Activated T-helper 1 cell treated with Interleukin-2 at 50 U/mL for 16 hours (primary cell): ENCODE measurements around the gene FBLL1.
"Not testable (repeated sequence)": the region's sequence is repeated elsewhere in the genome, so short reads cannot be mapped to it uniquely, and the experiment has no call there.

ENCODE experiments used
- DNase-seq: peaks from one replicate; pipeline ENCODE4 v3.0.0-alpha.2; 2020; ENCODE audit warnings: low read depth

The FBLL1 gene

DNA sequence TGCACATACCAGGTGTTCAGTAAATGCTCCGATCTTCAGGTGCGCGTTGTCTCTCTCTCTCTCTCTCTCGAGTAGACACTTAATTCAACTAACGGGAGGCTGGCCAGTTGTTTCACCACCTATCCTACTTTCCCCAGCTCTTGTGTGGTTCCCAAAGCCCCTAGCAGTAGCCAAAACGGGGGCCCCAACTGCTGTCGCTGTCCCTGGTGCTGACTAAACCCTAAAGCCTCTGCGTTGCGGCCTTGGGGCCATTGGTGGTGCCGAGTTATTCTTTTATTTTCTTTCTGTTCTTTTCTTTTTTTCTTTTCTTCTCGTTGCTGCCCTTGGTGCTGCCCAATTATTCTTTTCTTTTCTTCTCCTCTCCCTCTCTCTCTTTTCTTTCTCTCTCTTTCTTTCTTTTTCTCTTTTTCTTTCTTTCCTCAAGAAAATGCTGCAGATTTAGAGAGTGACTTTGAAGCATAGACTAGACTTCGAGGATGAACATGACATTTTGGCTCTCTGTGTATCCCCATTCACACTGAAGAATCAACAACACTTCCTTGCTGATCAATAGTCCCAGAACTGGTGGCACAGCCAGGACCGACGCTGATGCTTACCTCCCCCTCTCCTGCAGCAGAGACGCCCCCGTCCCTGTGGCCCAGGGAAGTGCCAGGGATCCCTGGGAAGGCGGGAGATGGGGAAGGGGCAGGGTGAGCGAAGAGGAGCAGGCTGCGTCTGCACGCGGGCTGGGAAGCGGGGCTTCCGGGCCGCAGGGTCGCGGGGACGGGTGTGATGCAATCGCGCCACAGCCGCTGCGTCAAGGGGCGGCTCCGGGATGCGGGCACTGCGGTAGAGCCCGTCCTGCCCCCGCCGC lies at the start of gene FBLL1:
Gene FBLL1, plus strand, starts transcription at position 785 of the 853 bp plus-strand sequence. CDS start 200 bp downstream, outside the sequence.
- no peak for DNase-seq

DNA sequence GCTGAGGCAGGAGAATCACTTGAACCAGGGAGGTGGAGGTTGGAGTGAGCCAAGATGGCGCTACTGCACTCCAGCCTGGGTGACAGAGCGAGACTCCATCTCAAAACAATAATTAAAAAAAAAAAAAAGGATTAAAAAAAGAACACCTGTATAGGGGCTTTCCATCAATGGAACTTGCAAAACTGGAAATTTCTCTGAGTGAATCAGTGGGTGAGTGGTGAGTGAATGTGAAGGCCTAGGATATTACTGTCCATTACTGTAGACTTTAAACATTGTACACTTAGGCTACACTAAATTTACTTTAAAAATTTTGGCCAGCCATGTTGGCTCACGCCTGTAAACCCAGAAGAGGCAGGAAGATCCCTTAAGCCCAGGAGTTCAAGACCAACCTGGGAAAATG lies 48.5 kb upstream of the FBLL1 start:
- no peak for DNase-seq

DNA sequence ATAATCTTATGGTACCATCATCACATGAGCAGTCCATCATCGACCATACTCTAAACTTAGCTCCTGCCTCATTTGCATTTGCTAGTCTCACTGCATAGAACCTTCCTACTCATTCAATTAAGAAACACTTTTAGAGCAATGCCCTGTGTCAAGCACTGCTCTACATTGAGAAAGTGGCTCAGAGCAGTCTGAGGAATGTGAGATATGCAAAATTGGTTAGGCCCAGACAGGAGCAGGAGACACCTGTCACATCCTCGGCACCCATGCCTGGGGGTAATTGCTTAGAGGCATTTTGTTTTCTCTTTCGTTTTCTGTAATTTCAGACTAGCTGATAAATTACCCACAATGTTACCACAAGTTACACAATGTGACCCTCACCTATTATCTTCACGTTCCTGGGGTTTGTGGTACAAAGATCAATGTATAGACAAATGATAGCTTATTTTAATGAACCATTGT lies 47.7 kb upstream of the FBLL1 start:
- DNase-seq = no peak

DNA sequence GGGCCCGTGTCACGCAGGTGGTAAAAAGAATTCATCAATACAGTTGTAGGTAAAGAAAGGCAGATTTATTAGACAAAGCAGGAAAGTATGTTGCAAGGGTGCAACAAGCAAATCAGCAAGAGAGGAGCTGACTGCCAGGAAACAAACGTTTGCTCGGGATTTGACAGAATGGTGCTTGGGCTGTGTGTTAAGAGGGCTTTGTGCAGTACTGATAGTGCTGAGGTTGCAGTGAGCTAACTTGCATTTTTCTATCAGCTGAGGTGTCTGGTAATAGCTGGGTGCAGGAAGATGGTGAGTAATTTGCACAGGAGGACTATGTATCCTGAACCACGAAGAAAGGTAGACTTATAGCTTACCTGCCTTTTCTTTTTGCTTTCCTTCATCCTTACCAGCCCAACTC lies 46.7 kb upstream of the FBLL1 start:
- no peak for DNase-seq

DNA sequence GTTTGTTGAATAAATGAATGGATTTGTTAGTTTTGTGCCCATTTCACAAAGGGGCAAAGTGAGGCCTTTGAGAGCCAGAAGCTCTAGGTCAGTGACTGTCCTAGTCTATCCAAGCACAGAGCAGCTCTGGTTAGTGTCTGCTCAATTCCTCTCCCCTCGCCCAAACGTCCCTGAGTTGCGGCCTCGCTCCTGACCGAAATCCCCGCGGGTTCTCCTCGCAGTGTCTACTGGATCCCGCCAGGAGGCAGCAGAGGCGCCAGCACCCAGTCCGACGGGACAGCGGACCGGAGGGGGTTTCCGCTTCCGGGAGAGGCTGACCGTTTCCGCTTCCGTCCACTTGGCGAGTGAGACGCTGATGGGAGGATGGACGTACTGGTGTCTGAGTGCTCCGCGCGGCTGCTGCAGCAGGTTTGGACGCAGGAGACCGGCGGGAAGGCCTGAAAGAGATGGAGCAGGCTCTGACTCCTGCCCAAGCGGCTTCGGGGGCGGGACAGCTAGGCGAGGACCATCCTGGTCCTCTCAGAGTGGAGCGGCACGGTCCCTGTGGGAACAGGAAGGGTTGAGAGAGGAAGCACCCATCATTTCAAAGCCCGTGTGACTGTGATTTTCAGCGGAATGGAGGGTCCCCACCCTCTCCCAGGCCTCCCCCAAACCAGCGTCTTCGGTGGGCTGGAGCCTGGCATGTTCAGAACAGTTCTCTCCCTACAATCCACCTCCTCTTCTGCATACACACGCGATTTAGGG lies 42.8 kb upstream of the FBLL1 start, which contains the start of gene RARS1:
Gene RARS1, plus strand, starts transcription at position 336 of the 744 bp plus-strand sequence. Its CDS starts 28 bp downstream, at position 364.
- DNase-seq = peak; percentile 78

DNA sequence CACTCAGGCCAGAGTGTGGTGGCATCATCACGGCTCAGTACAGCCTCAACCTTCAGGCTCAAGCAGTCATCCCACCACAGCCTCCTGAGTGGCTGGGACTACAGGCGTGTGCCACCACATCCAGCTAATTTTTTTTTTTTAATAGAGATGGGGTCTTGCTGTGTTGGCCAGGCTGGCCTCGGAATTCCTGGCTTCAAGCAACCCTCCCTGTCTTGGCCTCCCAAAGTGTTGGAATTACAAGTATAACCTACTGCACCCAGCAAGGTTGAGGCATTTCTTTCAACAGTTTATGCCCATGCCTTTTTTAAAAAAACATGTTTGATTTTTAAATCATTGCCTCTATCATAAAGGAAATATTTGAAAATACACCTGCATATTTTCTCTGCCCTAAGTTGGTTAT lies 40.0 kb upstream of the FBLL1 start:
- DNase-seq = no peak

DNA sequence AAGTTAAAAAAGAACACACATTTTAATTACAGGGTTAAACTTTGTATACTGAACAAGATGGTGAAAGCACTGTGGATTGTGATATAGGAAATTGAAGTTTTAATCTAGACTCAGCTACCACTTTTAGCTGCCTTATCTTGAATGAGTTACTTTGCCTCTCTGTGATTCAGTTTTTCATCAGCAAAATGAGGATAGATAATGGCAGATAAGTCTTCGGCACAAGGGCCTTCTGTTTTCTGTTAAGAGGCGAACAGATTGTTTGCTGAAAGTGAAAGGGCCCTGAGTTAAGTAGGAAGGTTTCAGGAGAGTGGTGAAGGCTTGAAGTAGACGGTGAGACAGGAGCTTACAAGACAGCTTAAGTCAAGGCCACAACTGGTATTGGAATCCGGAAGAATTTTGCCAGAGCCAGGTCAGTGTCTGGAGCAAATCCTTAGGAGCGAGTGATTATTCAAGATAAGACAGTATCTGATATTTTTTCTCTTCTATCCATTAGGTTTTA lies 35.0 kb upstream of the FBLL1 start:
- no peak for DNase-seq

DNA sequence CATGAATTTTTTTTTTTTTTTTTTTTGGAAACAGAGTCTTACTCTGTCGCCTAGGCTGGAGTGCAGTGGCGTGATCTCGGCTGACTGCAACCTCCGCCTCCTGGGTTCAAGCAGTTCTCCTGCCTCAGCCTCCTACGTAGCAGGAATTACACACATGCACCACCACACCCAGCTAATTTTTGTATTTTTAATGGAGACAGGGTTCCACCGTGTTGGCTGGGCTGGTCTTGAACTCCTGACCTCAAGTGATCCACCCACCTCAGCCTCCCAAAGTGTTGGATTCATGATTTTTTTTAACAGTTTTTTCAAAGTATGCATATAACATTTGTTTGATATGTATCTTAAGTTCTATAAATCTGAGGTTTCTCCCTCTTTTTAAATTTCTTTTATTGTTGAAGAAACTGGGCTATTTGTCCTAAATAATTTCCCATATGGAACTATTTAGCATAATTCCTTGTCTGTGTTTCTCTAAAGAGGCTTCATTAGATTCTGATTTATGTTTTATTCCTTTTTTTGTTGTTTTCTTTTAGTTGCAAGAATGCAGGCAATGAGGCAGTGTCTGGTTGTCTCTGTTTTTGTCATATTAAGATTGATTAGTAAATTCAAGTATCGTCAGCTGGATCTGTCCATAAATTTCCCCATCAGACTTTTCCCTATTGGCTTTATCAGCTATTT lies 26.4 kb upstream of the FBLL1 start:
- no peak for DNase-seq

DNA sequence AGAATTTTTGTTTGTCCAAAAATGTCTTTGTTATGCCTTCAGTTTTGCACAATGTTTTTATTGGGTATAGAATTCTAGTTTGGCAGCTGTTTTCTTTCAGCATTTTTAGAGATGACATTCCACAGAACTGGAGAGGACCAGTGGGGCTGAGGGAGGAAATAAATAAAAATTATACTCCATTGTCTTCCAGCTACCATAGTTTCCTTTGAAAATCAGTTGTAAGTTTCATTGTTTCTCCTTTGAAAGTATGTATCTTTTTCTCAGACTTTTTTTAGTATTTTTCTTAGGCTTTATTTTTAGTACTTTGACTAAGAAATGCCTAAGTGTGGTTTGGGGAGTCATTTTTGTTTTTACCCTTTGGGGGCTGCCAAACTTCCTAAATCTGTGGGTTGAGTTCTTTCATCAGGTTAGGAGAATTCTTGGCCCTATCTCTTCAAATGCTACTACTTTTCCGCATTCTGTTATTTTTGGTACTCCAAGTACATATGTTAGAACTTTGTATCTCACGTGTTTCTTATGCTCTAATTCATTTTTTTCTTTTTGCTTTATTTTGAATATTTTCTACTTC lies 15.2 kb upstream of the FBLL1 start:
- DNase-seq = no peak

DNA sequence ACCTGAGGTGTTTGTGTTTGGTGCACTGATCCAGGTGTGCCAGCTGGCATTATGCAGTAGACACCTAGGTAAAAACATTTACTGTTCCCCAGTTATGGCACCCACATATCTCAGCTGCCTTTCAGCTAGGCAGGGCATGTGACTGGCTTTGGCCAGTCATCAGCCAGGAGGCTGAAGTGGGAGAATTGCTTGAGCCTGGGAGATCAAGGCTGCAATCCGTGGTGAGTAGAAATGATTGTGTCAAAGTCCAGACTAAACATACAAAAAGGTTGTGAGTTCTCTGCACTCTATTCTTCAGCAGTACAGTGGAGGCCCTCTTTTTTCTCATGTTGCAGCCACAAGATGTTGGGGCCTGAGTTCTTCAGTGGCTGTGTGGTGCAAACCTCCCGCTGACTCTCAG lies 3.2 kb upstream of the FBLL1 start:
- no peak for DNase-seq

DNA sequence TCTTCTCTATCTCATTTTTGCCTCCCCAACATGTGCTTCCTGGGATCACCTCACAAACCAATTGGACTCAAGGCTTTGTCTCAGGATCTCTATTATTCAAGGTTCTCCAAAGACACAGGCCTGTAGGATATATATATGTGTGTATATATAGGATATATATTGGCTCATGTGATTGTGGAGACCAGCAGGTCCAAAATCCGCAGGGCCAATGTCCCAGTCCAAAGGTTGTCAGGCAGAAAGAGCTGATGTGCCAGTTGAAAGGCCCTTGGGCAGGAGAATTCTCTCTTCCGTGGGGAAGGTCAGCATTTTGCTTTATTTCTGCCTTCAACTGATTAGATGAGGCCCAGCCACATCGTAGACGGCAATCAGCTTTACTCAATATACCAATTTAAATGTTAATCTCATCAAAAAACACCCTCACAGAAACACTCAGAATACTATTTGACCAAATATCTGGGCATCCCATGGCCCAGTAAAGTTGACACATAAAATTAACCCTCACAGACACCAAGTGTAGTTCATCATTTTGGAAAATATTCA lies 1.3 kb upstream of the FBLL1 start:
- no peak for DNase-seq

DNA sequence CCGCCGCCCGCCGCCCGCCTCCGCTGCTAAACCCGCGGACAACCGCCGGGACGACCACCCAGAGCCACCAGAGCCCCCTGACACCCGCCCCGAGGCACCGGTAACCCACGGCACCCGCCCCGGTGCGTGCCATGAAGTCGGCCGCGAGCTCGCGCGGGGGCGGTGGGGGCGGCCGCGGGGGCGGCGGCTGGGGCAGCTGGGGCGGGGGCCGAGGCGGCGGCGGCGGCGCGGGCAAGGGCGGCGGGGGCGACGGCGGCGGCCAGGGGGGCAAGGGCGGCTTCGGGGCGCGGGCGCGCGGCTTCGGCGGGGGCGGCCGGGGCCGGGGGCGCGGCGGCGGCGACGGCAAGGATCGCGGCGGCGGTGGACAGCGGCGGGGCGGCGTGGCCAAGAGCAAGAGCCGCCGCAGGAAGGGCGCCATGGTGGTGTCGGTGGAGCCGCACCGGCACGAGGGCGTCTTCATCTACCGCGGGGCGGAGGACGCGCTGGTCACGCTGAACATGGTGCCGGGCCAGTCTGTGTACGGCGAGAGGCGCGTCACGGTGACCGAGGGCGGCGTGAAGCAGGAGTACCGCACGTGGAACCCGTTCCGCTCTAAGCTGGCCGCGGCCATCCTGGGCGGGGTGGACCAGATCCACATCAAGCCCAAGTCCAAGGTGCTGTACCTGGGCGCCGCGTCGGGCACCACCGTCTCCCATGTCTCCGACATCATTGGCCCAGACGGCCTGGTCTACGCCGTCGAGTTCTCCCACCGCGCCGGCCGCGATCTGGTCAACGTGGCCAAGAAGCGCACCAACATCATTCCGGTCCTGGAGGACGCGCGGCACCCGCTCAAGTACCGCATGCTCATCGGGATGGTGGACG lies 499 bp downstream of the FBLL1 start:
- DNase-seq = no peak

DNA sequence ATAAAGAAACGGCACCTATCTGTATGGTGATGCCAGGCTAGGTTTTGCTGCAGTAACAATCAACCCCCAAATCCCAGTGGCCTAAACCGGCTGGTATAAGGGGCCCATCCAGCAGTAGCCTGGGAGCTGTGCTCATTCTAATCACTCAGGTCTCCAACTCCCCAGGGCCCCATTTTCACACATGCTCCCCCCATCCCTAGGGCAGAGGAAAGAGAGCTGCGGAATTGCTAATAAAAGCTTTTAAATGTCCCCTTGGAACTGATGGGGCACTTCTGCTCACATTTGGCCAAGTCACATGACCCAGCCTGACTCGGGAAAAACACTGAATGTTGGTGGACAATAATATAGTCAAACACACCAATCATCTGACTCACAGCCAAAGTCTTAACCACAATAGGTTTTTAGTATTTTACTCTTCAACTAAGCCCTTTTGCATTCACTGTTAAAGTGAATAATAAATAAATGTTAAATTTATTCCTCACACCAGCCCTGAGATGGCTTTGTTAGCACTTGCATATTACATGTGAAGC lies 1.6 kb downstream of the FBLL1 start:
- no peak for DNase-seq

DNA sequence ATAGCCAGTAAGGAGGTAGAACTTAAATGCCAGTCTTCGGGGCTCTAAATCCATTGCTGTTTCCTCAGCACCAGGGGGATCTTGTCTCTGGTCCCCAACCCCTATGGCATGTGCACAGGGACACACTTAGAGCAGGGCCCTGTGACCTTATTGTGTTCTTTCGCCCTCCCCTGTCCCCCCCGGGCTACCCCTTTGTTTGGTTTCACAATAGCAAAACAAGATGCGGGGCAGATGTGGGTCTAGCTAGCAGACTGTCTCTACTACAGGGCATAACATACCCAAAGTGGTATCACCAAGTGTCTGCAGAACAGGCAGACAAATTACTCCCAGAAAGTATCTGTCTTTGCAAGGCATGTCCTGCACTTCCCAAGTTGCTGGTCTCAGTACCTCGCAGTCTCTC lies 2.1 kb downstream of the FBLL1 start:
- DNase-seq = no peak

DNA sequence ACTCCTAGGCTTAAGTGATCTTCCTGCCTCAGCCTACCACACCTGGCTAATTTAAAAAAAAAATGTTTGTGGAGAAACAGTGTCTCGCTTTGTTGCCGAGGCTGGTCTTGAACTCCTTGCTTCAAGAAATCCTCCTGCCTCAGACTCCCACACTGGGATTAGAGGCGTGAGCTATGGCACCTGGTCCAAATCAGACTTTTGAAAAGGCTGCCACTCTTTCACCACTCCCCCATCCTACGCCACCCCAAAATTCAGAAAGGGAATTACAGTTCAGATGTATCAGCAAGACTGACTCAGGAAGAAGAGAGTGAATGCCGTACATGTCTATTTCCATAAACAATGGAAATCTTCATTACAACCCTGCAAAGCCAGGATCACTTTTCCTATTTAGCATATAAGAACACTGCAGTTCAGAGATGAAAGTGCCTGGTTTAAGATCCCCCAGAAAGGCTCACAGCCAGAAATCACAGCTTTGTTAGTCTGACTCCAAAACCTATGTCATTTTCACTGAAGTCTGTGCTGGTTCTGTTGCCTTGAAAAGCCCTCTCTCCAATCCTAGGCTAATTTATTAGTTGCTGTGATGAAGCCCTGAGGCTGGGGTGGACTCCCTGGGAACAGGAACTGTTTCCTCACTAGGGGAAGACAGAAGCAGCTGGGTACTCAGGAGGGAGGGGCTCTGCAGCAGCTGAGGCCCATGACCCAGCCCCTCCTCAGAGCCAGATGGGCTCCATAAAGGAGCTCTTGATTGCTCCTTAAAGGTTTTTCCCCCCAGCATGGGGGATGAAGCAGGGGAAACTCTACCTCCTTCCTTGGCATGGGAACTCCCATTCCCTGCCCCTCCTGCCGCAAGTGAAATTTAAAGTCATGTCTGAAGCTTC lies 3.1 kb downstream of the FBLL1 start:
- no peak for DNase-seq

DNA sequence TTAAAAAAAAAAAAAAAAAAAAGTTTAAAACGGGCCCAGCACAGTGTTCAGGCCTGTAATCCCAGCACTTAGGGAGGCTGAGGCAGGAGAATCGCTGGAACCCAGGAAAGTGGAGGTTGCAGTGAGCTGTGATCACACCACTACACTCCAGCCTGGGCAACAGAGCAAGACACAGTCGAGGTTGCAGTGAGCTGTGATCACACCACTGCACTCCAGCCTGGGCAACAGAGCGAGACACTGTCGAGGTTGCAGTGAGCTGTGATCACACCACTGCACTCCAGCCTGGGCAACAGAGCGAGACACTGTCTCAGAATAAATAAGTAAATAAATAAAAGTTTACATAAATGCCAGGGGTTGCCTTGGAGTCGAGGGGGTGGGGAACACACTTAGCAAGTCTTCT lies 5.2 kb downstream of the FBLL1 start:
- not testable (repeated sequence) for DNase-seq

DNA sequence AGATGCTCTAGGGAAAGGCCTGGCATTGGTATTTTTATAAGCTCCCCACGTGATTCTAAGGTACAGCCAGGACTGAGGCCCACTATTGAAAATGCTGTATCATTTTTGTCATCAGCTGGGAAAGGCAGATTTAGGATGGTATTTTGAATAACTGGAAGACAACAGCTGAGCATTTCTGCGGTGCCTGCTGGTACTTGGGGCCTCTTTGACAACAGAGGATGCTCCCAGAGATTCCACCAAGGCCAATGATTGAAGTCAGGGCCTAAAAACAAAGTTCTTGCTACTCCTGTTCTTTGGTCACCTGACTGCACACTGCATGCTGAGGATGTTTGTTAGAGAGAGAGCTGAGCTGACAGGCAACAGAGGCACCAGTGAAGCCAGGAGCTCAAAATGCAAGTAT lies 8.1 kb downstream of the FBLL1 start:
- DNase-seq = no peak

DNA sequence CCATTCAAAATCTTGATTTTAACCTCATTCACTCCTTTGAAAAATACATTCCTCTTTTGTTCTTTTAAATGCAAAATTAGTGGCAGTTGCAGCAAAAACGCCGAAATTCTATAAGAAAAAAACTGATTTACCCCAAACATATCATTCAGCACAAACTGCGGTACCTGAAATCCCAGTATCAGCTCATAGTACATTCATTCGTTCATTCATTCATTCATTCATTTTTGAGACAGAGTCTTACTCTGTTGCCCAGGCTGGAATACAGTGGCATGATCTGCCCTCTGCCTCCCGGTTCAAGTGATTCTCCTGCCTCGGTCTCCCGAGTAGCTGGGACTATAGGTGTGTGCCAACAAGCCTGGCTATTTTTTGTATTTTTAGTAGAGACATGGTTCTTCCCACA lies 20.4 kb downstream of the FBLL1 start:
- DNase-seq = no peak

DNA sequence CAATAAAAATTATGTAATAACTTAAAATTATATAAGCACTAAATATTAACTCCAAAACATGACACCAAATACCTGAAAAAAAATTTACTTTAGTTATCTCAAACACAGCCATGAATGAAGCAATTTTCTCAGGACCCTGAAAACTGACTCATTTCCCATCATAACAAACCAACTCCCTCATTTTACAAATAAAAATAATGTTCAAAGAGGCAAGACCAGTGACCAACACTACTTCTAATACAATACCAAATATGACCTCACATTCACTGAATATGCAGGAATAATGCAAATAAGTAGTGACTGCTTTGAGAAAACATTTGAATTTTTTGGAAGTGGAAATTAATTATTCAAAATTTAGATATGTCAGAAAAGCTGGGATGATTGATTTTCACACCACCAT lies 21.6 kb downstream of the FBLL1 start:
- no peak for DNase-seq

DNA sequence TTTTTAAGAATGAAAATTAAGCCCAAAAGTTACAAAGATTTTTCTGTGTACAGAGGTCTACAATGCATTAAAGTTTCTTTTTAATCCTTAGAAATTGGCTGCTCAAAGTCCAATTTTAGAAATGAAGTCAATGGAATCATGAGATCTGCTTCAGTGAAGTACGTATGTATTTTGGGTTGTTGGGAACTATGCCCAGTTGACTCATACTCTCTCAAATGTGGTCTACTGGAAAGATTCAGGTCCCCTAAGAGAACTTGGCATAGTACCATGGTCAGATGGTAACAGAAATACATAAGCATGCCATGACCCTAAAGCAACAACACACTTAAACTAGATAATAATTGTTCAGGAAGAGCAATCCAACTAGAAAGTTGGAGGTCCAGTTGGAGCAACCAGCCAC lies 23.0 kb downstream of the FBLL1 start:
- no peak for DNase-seq
